SU-DHL-6 (cell line): ENCODE data around the gene ZNF302.

Experiments used
- EZH2phosphoT487 ChIP-seq: fragments of 200-600 bp; sonication (generic), shearing (Covaris generic); conservative IDR thresholded peaks from 2 replicates; pipeline ENCODE4 v1.6.1; 2018; ENCODE audit warnings: mild to moderate bottlenecking, antibody characterized with exemption, low read length, moderate library complexity, mixed read lengths
- TF ChIP-seq, protein P1 (sequence below): fragments of 200-600 bp; sonication (generic); IDR thresholded peaks from one replicate; pipeline ENCODE4 v1.5.1; 2017; ENCODE audit warnings: antibody characterized with exemption, mild to moderate bottlenecking, low read length, moderate library complexity; ENCODE audit not compliant: insufficient read depth, poor library complexity, severe bottlenecking

DNA sequence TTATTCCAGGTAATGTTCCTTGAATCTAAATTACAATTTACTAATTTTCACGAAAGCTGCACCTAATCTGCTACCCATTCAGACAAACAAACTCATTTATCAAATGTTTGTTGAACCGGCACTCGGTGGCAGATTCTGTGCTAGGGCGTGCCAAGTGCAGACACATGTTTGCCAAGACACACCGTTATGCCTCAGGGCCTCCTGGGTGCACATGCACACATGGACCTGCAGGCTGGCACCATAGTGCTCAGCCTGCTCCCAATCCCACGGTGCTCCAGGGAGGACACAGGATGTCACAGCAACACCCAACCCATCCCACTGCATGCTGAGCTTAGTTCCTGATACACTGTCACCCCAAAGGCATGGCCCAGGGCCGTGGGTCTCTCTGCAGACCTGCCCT, 8.2 kb upstream of the ZNF302 start:
- TF ChIP-seq, protein P1, sequence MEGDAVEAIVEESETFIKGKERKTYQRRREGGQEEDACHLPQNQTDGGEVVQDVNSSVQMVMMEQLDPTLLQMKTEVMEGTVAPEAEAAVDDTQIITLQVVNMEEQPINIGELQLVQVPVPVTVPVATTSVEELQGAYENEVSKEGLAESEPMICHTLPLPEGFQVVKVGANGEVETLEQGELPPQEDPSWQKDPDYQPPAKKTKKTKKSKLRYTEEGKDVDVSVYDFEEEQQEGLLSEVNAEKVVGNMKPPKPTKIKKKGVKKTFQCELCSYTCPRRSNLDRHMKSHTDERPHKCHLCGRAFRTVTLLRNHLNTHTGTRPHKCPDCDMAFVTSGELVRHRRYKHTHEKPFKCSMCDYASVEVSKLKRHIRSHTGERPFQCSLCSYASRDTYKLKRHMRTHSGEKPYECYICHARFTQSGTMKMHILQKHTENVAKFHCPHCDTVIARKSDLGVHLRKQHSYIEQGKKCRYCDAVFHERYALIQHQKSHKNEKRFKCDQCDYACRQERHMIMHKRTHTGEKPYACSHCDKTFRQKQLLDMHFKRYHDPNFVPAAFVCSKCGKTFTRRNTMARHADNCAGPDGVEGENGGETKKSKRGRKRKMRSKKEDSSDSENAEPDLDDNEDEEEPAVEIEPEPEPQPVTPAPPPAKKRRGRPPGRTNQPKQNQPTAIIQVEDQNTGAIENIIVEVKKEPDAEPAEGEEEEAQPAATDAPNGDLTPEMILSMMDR = no peak
- TF ChIP-seq EZH2phosphoT487 = no peak
